Effector memory CD4-positive, alpha-beta T cell (primary cell): ENCODE data around the gene CDK18.

ENCODE experiments used
- DNase-seq, 3 donors: peaks; one replicate each; pipeline ENCODE4 v3.0.0-alpha.2; 2020
- H3K27ac ChIP-seq: 2 replicates; pipeline ENCODE4 v1.7.0; 2013; ENCODE audit warnings: mild to moderate bottlenecking, low read length, moderate library complexity; ENCODE audit not compliant: insufficient read depth, poor library complexity, severe bottlenecking
- H3K27me3 ChIP-seq: replicated peaks from 2 replicates; pipeline ENCODE4 v1.7.0; 2013; ENCODE audit warnings: mild to moderate bottlenecking, low read length; ENCODE audit not compliant: insufficient read depth, control insufficient read depth, poor library complexity, severe bottlenecking
- H3K36me3 ChIP-seq: 2 replicates; pipeline ENCODE4 v1.7.0; 2013; ENCODE audit warnings: mild to moderate bottlenecking, low read length, moderate library complexity; ENCODE audit not compliant: control insufficient read depth, insufficient read depth
- H3K4me1 ChIP-seq: 2 replicates; pipeline ENCODE4 v1.7.0; 2013; ENCODE audit warnings: low read length, mild to moderate bottlenecking; ENCODE audit not compliant: control insufficient read depth, insufficient read depth, poor library complexity, severe bottlenecking
- H3K4me3 ChIP-seq: 2 replicates; pipeline ENCODE4 v1.7.0; 2013; ENCODE audit warnings: low read length, low read depth, mild to moderate bottlenecking; ENCODE audit not compliant: insufficient read depth, poor library complexity, severe bottlenecking
- H3K9me3 ChIP-seq: 2 replicates; pipeline ENCODE4 v1.7.0; 2013; ENCODE audit warnings: mild to moderate bottlenecking, low read length, moderate library complexity; ENCODE audit not compliant: control insufficient read depth

Gene CDK18

GRCh38 chr1:205502111-205502810, 2.2 kb upstream of the CDK18 start:
- Histone ChIP-seq H3K9me3 (no peaks in the 10 kb centered on the region), H3K4me3 (no peak overlapping the region), H3K27me3 (no peaks in the 10 kb centered on the region), H3K4me1 (peaks cover 8% of the 10 kb centered on the region), H3K27ac (no peak overlapping the region), H3K36me3 (no peaks in the 10 kb centered on the region)
- no peak for DNase-seq

GRCh38 chr1:205502992-205503391, 1.5 kb upstream of the CDK18 start:
- no peak overlapping the region for H3K4me3 ChIP-seq
- peaks cover 8% of the 10 kb centered on the region for H3K4me1 ChIP-seq
- no peaks in the 10 kb centered on the region for H3K36me3 ChIP-seq
- H3K27ac ChIP-seq = no peak overlapping the region
- H3K9me3 ChIP-seq = no peaks in the 10 kb centered on the region
- DNase-seq = no peak
- H3K27me3 ChIP-seq = no peaks in the 10 kb centered on the region

- Histone ChIP-seq H3K4me1 (peaks cover 8% of the 10 kb centered on the region), H3K36me3 (no peaks in the 10 kb centered on the region), H3K27me3 (no peaks in the 10 kb centered on the region), H3K27ac (no peak overlapping the region), H3K4me3 (peak overlapping the region; percentile 63), H3K9me3 (no peaks in the 10 kb centered on the region)
- no peak for DNase-seq
Observed at GRCh38 chr1:205505076-205505729, 734 bp downstream of the CDK18 start.

- Histone ChIP-seq H3K9me3 (no peaks in the 10 kb centered on the region), H3K27me3 (no peaks in the 10 kb centered on the region), H3K4me3 (no peak overlapping the region), H3K36me3 (no peaks in the 10 kb centered on the region), H3K27ac (no peak overlapping the region), H3K4me1 (peaks cover 8% of the 10 kb centered on the region)
- no peak for DNase-seq
Observed at GRCh38 chr1:205505791-205506190, 1.3 kb downstream of the CDK18 start.

GRCh38 chr1:205506409-205507200, 2.1 kb downstream of the CDK18 start:
- Histone ChIP-seq H3K4me3 (no peak overlapping the region), H3K27me3 (no peaks in the 10 kb centered on the region), H3K27ac (no peak overlapping the region), H3K4me1 (peaks cover 8% of the 10 kb centered on the region), H3K36me3 (no peaks in the 10 kb centered on the region), H3K9me3 (no peaks in the 10 kb centered on the region)
- no peak for DNase-seq

- no peak for DNase-seq
- H3K4me3 ChIP-seq = no peak overlapping the region
- H3K27ac ChIP-seq = no peak overlapping the region
- peaks cover 8% of the 10 kb centered on the region for H3K4me1 ChIP-seq
- H3K27me3 ChIP-seq = no peaks in the 10 kb centered on the region
- no peaks in the 10 kb centered on the region for H3K36me3 ChIP-seq
- no peaks in the 10 kb centered on the region for H3K9me3 ChIP-seq
Observed at GRCh38 chr1:205508227-205508714, 3.8 kb downstream of the CDK18 start.

- DNase-seq = no peak
Observed at GRCh38 chr1:205510308-205510950, 6.0 kb downstream of the CDK18 start.

GRCh38 chr1:205510951-205511330, 6.5 kb downstream of the CDK18 start:
- Histone ChIP-seq H3K4me3 (no peak overlapping the region), H3K27me3 (no peaks in the 10 kb centered on the region)
- no peak for DNase-seq

More at GRCh38 chr1:205510308-205510950, 6.0 kb downstream of the CDK18 start:
- H3K4me3 ChIP-seq = no peak overlapping the region
- H3K27ac ChIP-seq = no peak overlapping the region
- peaks cover 1% of the 10 kb centered on the region for H3K4me1 ChIP-seq
- H3K9me3 ChIP-seq = no peaks in the 10 kb centered on the region
- H3K27me3 ChIP-seq = no peaks in the 10 kb centered on the region
- H3K36me3 ChIP-seq = no peaks in the 10 kb centered on the region

GRCh38 chr1:205512059-205513045, 7.9 kb downstream of the CDK18 start:
- H3K4me3 ChIP-seq = no peak overlapping the region
- H3K36me3 ChIP-seq = no peaks in the 10 kb centered on the region
- H3K4me1 ChIP-seq = no peaks in the 10 kb centered on the region
- DNase-seq = no peak
- H3K9me3 ChIP-seq = no peaks in the 10 kb centered on the region
- H3K27me3 ChIP-seq = no peaks in the 10 kb centered on the region
- no peak overlapping the region for H3K27ac ChIP-seq

More at GRCh38 chr1:205510951-205511330, 6.5 kb downstream of the CDK18 start:
- Histone ChIP-seq H3K36me3 (no peaks in the 10 kb centered on the region), H3K4me1 (no peaks in the 10 kb centered on the region), H3K27ac (no peak overlapping the region), H3K9me3 (no peaks in the 10 kb centered on the region)
